ENCODE results near the gene THTPA. TPM values are rescaled to one million over a fixed set of nuclear protein-coding genes. Genes with fewer than 3 reads are reported as not detected.

Gene THTPA
- total RNA-seq, 1 donor from 2014 or later = 6.9 TPM

- Mint-ChIP-seq H3K9me3 (ENCODE audit: unreplicated experiment) (no peaks in the 10 kb centered on the region), H3K27ac (ENCODE audit: unreplicated experiment) (peak overlapping the region; percentile 32), H3K4me3 (ENCODE audit: unreplicated experiment) (peak overlapping the region; percentile 53), H3K36me3 (ENCODE audit: low read depth, unreplicated experiment) (peaks cover 35% of the 10 kb centered on the region), H3K27me3 (ENCODE audit: unreplicated experiment) (peaks cover 18% of the 10 kb centered on the region), H3K4me1 (ENCODE audit: unreplicated experiment) (peaks cover 26% of the 10 kb centered on the region)
- no peak for TF ChIP-seq CTCF (IDR thresholded peaks at IDR 0.05; ENCODE audit: unreplicated experiment)
- DNase-seq (ENCODE audit: low spot score) = no peak
These were observed 8.2 kb downstream of the THTPA start for GRCh38 chr14:23564181-23564812.

GRCh38 chr14:23564876-23565275 is 8.8 kb downstream of the THTPA start:
- Mint-ChIP-seq H3K4me1 (ENCODE audit: unreplicated experiment) (peaks cover 27% of the 10 kb centered on the region), H3K4me3 (ENCODE audit: unreplicated experiment) (no peak overlapping the region), H3K27ac (ENCODE audit: unreplicated experiment) (no peak overlapping the region), H3K9me3 (ENCODE audit: unreplicated experiment) (no peaks in the 10 kb centered on the region), H3K36me3 (ENCODE audit: low read depth, unreplicated experiment) (peaks cover 35% of the 10 kb centered on the region), H3K27me3 (ENCODE audit: unreplicated experiment) (peaks cover 16% of the 10 kb centered on the region)
- DNase-seq (ENCODE audit: low spot score) = no peak
- no peak for TF ChIP-seq CTCF (IDR thresholded peaks at IDR 0.05; ENCODE audit: unreplicated experiment)

GRCh38 chr14:23565626-23566025 is 9.6 kb downstream of the THTPA start:
- Mint-ChIP-seq H3K4me3 (ENCODE audit: unreplicated experiment) (no peak overlapping the region), H3K9me3 (ENCODE audit: unreplicated experiment) (no peaks in the 10 kb centered on the region)

GRCh38 chr14:23566112-23566777 is 10.2 kb downstream of the THTPA start:
- Mint-ChIP-seq H3K27ac (ENCODE audit: unreplicated experiment) (no peak overlapping the region), H3K36me3 (ENCODE audit: low read depth, unreplicated experiment) (peaks cover 24% of the 10 kb centered on the region), H3K9me3 (ENCODE audit: unreplicated experiment) (no peaks in the 10 kb centered on the region), H3K4me3 (ENCODE audit: unreplicated experiment) (peak overlapping the region; percentile 97), H3K4me1 (ENCODE audit: unreplicated experiment) (peaks cover 27% of the 10 kb centered on the region), H3K27me3 (ENCODE audit: unreplicated experiment) (peaks cover 14% of the 10 kb centered on the region)
- DNase-seq (ENCODE audit: low spot score) = no peak
- no peak for TF ChIP-seq CTCF (IDR thresholded peaks at IDR 0.05; ENCODE audit: unreplicated experiment)

More at GRCh38 chr14:23565626-23566025, 9.6 kb downstream of the THTPA start:
- Mint-ChIP-seq H3K27ac (ENCODE audit: unreplicated experiment) (no peak overlapping the region), H3K27me3 (ENCODE audit: unreplicated experiment) (peaks cover 16% of the 10 kb centered on the region), H3K4me1 (ENCODE audit: unreplicated experiment) (peaks cover 27% of the 10 kb centered on the region), H3K36me3 (ENCODE audit: low read depth, unreplicated experiment) (peaks cover 28% of the 10 kb centered on the region)
- no peak for TF ChIP-seq CTCF (IDR thresholded peaks at IDR 0.05; ENCODE audit: unreplicated experiment)
- no peak for DNase-seq (ENCODE audit: low spot score)

- H3K9me3 Mint-ChIP-seq (ENCODE audit: unreplicated experiment) = no peaks in the 10 kb centered on the region
- no peak overlapping the region for H3K27ac Mint-ChIP-seq (ENCODE audit: unreplicated experiment)
- peaks cover 30% of the 10 kb centered on the region for H3K4me1 Mint-ChIP-seq (ENCODE audit: unreplicated experiment)
- peaks cover 20% of the 10 kb centered on the region for H3K36me3 Mint-ChIP-seq (ENCODE audit: low read depth, unreplicated experiment)
- peaks cover 18% of the 10 kb centered on the region for H3K27me3 Mint-ChIP-seq (ENCODE audit: unreplicated experiment)
- TF ChIP-seq CTCF (IDR thresholded peaks at IDR 0.05; ENCODE audit: unreplicated experiment) = no peak
- H3K4me3 Mint-ChIP-seq (ENCODE audit: unreplicated experiment) = peak overlapping the region; percentile 97
- no peak for DNase-seq (ENCODE audit: low spot score)
These were observed 10.7 kb downstream of the THTPA start for GRCh38 chr14:23566778-23567185.
